Measurements from ENCODE around the gene TOP1. TPM values are rescaled to one million over a fixed set of nuclear protein-coding genes. Genes with fewer than 3 reads are reported as not detected.

Gene TOP1
- total RNA-seq, 1 experiment from 2014 or later = 29.1 TPM

- peaks cover 74% of the 10 kb centered on the region for H3K36me3 ChIP-seq (ENCODE audit: low read depth, low read length)
Measured at GRCh38 chr20:41110930-41111577, 82.4 kb downstream of the TOP1 start.

GRCh38 chr20:41111578-41111951 is 82.9 kb downstream of the TOP1 start:
- no peaks in the 10 kb centered on the region for H3K79me2 ChIP-seq (ENCODE audit: low read length)
- no peak overlapping the region for H2AFZ ChIP-seq (ENCODE audit: low read length)
- no peak overlapping the region for H3K4me3 ChIP-seq (ENCODE audit: low read length)
- POLR2A ChIA-PET (ENCODE audit: unreplicated experiment) = interaction anchor here (0.7 kb wide), 1 partner anchor 45 kb away, joined by 12 read pairs; no protein-coding TSS in a partner anchor
- H3K4me2 ChIP-seq (ENCODE audit: low read length) = no peak overlapping the region
- no peak for TF ChIP-seq EZH2phosphoT487 (IDR thresholded peaks at IDR 0.05; ENCODE audit: borderline replicate concordance, low read length)
- TF ChIP-seq, protein P1, sequence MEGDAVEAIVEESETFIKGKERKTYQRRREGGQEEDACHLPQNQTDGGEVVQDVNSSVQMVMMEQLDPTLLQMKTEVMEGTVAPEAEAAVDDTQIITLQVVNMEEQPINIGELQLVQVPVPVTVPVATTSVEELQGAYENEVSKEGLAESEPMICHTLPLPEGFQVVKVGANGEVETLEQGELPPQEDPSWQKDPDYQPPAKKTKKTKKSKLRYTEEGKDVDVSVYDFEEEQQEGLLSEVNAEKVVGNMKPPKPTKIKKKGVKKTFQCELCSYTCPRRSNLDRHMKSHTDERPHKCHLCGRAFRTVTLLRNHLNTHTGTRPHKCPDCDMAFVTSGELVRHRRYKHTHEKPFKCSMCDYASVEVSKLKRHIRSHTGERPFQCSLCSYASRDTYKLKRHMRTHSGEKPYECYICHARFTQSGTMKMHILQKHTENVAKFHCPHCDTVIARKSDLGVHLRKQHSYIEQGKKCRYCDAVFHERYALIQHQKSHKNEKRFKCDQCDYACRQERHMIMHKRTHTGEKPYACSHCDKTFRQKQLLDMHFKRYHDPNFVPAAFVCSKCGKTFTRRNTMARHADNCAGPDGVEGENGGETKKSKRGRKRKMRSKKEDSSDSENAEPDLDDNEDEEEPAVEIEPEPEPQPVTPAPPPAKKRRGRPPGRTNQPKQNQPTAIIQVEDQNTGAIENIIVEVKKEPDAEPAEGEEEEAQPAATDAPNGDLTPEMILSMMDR (conservative IDR thresholded peaks at IDR 0.05; ENCODE audit: low read depth, low read length) = no peak
- no peak for TF ChIP-seq EZH2 (IDR thresholded peaks at IDR 0.05; ENCODE audit: low read length, unreplicated experiment)
- intact Hi-C loops (cut with micrococcal nuclease) = no loop called here
- H3F3A ChIP-seq (ENCODE audit: low read length, unreplicated experiment) = no peaks in the 10 kb centered on the region
- peaks cover 21% of the 10 kb centered on the region for H3K4me1 ChIP-seq (ENCODE audit: insufficient read depth, low read length)
- no peak for DNase-seq
- H3K9ac ChIP-seq (ENCODE audit: low read length) = no peak overlapping the region
- H3K27me3 ChIP-seq (ENCODE audit: low read length) = no peaks in the 10 kb centered on the region
- no peaks in the 10 kb centered on the region for H3K9me3 ChIP-seq (ENCODE audit: low read length)
- H3K27ac ChIP-seq (ENCODE audit: low read length) = peak overlapping the region; percentile 67; the same call in 1 of the 2 replicates
- H4K20me1 ChIP-seq (ENCODE audit: low read length) = 0 out of 2 replicates have a peak, but pooled peaks cover 5% of the 10 kb centered on the region
- H3K36me3 ChIP-seq (ENCODE audit: low read depth, low read length) = peaks cover 79% of the 10 kb centered on the region
- no TSS peak for BruUV-seq (replicated peaks)
- CTCF ChIA-PET = interaction anchor here (0.9 kb wide), 1 partner anchor 121 kb away, joined by 4 read pairs; no protein-coding TSS in a partner anchor
- ATAC-seq = no peak
- no peaks in the 10 kb centered on the region for H3K9me2 ChIP-seq (replicated peaks; ENCODE audit: low read length)

More at GRCh38 chr20:41110930-41111577, 82.4 kb downstream of the TOP1 start:
- Histone ChIP-seq H2AFZ (ENCODE audit: low read length) (no peak overlapping the region), H3K9me3 (ENCODE audit: low read length) (no peaks in the 10 kb centered on the region), H3K4me3 (ENCODE audit: low read length) (0 out of 2 replicates have a peak overlapping the region, but pooled peaks have one; percentile 15), H3K79me2 (ENCODE audit: low read length) (no peaks in the 10 kb centered on the region), H3K9me2 (replicated peaks; ENCODE audit: low read length) (no peaks in the 10 kb centered on the region), H3F3A (ENCODE audit: low read length, unreplicated experiment) (no peaks in the 10 kb centered on the region), H3K4me1 (ENCODE audit: insufficient read depth, low read length) (peaks cover 21% of the 10 kb centered on the region), H3K27me3 (ENCODE audit: low read length) (no peaks in the 10 kb centered on the region), H4K20me1 (ENCODE audit: low read length) (0 out of 2 replicates have a peak, but pooled peaks cover 5% of the 10 kb centered on the region), H3K4me2 (ENCODE audit: low read length) (peak overlapping the region; percentile 43), H3K27ac (ENCODE audit: low read length) (peak overlapping the region; percentile 67), H3K9ac (ENCODE audit: low read length) (no peak overlapping the region)
- ATAC-seq (peak; percentile 85), DNase-seq (peak; percentile 91)
- CTCF ChIA-PET = interaction anchor here (0.9 kb wide), 1 partner anchor 120 kb away, joined by 4 read pairs; no protein-coding TSS in a partner anchor
- intact Hi-C loops (cut with micrococcal nuclease) = no loop called here
- POLR2A ChIA-PET (ENCODE audit: unreplicated experiment) = interaction anchor here (0.7 kb wide), 1 partner anchor 45 kb away, joined by 12 read pairs; no protein-coding TSS in a partner anchor
- no TSS peak for BruUV-seq (replicated peaks)
- TF ChIP-seq EZH2phosphoT487 (IDR thresholded peaks at IDR 0.05; ENCODE audit: borderline replicate concordance, low read length) (no peak), EZH2 (IDR thresholded peaks at IDR 0.05; ENCODE audit: low read length, unreplicated experiment) (no peak)
- TF ChIP-seq, protein P1 (conservative IDR thresholded peaks at IDR 0.05; ENCODE audit: low read depth, low read length) = no peak

All from PC-3 (cell line).